NCI-H774 (cell line): ENCODE data around the gene SLC45A3.
"Not testable (repeated sequence)": the region's sequence is repeated elsewhere in the genome, so short reads cannot be mapped to it uniquely, and the experiment has no call there.

Experiments
- DNase-seq: peaks from one replicate; lab custom pipeline; 2025; lab: John Stamatoyannopoulos, UW

SLC45A3 gene

GRCh38 chr1:205636138-205636530 is 44.2 kb downstream of the SLC45A3 start:
- DNase-seq: not testable (repeated sequence)

DNA sequence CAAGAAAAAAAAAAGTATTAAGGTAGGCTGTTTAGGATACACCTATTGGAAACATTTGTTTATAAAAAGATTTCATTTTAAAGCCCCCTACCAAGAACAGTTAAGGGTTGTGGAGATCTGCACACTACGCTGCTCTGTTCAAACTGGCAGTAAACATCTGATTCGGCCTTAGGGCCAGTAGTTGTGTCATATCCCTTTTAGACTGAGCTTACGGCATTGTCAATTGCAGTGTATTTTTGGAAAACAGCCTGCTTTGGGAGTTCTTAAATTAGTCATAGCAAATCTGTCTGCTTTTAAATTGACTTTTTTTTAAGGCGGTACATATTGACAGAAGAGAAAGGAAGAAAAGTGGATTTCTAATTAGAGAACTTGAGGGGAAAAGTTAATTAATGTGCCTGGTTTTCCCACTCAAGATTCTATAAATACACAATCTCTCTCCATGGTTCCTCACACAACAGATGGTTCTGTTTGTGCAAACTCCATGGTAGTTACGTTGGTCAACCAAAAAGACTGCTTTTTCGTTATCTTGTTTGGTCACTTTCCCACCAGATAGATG is 46.8 kb downstream of the SLC45A3 start:
- no peak for DNase-seq

DNA sequence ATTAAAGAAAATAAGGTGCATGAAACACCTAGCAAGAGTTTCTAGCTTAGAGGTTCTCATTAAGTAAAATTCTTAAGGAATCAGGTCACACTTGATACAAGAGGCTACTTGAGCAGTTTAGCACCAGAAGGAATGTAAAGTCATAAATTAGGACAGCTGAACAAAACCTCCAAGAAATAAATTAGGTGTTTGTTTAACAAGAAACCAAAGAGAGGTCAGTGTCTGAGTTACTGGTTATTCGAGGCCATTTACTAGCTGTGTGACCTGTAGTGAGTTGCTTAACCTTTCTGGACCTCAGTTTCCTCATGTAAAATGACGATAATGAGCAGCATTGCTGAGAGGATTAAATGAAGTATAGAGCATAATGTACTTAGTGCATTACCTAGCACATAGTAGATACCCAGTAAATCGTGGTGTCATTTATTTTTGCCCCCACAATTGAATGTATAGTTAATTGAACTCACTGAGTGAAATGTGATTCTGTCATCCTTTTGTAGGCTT is 47.6 kb downstream of the SLC45A3 start:
- no peak for DNase-seq

- DNase-seq: peak; percentile 98
Observed at GRCh38 chr1:205631768-205632668, 48.3 kb downstream of the SLC45A3 start, which contains the start of gene ELK4. ELK4 (minus strand) TSS chr1:205632011; CDS start chr1:205623882, 8,129 bp downstream.

DNA sequence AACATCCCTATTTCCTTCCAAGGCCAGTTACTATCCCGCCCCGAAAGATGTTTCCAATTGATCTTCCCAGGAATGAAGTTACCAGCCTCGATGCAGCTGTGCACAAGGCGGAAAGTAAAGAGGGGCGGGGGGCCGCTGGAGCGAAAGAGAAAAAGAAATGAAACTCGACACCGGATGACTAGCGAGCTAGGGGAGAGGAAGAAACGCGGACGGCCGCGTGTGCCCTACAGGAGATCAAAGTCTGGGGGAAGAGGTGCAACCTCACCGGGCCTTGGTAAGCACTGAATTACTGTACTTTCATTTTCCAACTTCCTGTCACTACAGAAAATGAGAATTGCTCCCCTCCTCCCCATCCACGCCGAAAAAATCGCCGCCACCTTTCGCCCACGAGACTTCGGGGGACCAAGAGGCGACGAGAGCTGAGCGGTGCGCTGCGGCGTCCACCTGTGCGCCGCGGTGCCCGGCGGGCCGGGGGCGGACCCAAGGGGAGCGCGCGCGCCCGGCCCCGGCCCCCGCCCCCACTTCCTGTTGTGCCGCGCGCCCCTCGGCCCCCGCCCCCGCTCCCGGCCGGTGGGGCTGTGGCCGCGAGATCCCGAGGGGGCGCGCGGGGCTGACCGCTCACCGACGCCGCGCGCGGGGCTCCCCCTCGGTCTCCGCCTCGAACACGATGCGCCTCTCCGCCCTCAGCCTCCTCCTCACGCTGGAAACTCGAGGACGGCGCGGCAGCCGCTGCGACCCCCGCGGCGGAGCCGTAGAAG is 49.1 kb downstream of the SLC45A3 start:
- peak; percentile 79 for DNase-seq

DNA sequence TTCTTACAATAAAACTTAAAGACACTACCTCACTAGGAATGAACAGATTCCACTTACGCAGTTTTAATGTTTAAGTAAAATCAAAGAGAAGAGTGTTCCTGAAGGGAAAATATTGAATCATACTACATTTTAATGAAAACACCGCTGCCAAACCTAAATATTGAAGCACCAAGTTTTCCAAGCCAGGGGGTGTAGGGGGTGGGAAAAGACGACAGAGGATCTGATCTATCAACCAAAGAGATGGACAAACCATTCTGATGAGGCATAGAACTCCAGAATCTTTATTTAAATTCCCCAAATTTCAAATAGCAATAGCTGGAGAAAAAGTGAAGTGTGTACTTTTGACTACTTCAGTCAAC is 49.7 kb downstream of the SLC45A3 start:
- DNase-seq: no peak

GRCh38 chr1:205630241-205630640 is 50.1 kb downstream of the SLC45A3 start:
- no peak for DNase-seq

DNA sequence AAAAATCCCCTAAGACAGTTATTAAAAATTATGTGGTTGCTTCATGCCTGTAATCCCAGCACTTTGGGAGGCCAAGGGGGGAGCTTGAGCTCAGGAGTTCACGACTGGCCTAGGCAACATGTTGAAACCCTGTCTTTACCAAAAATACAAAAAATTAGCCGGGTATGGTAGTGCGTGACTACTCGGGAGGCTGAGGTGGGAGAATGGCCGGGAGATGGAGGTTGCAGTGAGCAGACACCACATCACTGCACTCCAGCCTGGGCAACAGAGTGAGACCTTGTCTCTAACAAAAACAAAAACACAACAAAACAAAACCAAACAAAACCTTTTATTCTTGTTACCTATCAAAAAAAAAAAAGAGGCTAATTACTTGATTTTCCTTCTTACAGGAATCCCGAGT is 50.6 kb downstream of the SLC45A3 start:
- DNase-seq: no peak

DNA sequence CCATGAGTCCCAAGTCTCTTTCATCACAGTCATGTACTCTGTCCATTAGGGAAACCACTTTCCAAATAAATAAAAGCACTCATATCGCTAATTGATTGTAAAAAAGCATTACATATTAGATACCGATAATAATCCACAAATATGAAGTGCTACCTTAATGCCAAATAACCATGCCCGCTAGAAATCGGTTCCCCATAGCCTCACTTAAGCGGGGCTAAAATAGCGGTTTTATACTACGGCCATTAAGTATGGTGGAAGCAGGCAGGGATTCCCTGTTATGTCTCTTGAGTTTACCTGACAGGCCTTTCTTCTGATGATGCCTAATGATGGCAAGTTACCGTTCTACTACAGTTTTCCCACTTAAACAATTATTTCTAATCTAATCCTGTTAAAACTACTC is 52.4 kb downstream of the SLC45A3 start:
- no peak for DNase-seq

- DNase-seq: no peak
Observed at GRCh38 chr1:205626216-205626615, 54.1 kb downstream of the SLC45A3 start.

DNA sequence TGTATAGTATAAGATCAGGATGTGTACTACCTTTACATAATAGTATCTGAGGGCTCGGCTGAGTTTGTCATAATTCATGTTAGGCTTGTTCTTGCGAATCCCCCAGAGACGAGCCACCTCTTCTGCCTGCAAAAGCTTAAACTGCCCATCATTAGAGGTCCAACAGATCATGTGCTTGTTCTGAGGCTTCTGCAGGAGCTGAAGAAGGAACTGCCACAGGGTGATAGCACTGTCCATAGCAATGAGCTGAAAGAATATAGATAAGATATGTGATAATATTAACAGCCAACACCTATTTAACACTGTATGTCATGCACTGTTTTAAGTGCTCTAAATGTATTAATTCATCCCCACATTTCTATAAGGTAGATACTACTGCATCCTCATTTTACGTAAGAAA is 56.7 kb downstream of the SLC45A3 start:
- no peak for DNase-seq

- no peak for DNase-seq
Observed at GRCh38 chr1:205620269-205620668, 60.0 kb downstream of the SLC45A3 start.

DNA sequence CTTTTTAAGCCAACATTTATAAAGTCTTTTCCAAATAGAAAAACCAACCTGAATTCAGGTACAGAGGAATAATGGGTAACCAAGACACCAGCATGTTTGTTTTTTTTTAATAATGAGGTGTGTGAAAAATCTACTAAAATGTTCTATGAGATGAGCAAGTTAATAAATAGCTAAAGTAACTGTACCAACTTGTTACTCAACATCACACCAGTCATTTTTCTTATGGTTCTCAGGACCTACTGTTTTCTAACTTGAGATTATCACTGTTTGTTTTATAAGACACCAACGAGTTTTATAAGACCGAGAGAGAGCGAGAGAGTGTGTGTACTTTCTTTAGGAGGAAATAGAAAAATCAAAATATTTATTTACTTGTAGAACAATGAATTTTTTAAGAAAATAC is 60.9 kb downstream of the SLC45A3 start:
- no peak for DNase-seq

GRCh38 chr1:205616563-205617293 is 63.6 kb downstream of the SLC45A3 start:
- DNase-seq: no peak

GRCh38 chr1:205615789-205616188 is 64.5 kb downstream of the SLC45A3 start:
- no peak for DNase-seq

DNA sequence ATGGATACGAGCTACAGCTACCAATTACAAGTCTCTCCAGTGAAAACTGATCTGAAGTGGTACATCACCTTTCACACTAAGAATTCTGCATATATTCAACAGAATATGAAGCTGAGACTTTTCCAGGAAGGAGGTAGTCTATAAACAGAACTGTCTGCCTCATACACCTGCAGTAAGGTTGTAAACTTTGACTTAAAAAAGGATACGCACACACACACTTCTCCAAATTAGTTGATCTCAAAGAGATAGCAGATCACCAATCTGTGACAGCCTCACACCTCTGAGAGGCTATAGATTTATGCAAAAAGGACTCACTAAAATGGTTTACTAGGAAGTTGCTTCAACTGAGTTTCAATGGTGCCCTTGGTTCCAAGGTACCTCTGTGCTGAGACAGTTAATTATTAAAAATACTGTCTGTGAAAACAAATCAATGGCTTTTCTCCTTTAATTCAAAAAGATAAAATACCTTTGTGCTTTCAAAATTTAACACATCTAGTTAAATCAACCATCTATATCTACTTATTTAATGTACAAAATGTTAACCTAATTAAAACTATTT is 66.4 kb downstream of the SLC45A3 start:
- no peak for DNase-seq

- DNase-seq: no peak
Observed at GRCh38 chr1:205612556-205612955, 67.8 kb downstream of the SLC45A3 start.

GRCh38 chr1:205612104-205612503 is 68.2 kb downstream of the SLC45A3 start:
- no peak for DNase-seq

GRCh38 chr1:205610901-205611466 is 69.3 kb downstream of the SLC45A3 start:
- DNase-seq: no peak

GRCh38 chr1:205610036-205610435 is 70.3 kb downstream of the SLC45A3 start:
- no peak for DNase-seq
